ENCODE data around the gene P2RX6.

P2RX6 gene

GRCh38 chr22:21012446-21013407 is 2.2 kb upstream of the P2RX6 start:
- peaks cover 15% of the 10 kb centered on the region for H3K4me1 Mint-ChIP-seq (ENCODE audit: low read depth)
- no peak overlapping the region for H3K27ac Mint-ChIP-seq
- H3K9me3 Mint-ChIP-seq = no peaks in the 10 kb centered on the region
- H3K4me3 Mint-ChIP-seq = no peak overlapping the region
- peaks cover 19% of the 10 kb centered on the region for H3K27me3 Mint-ChIP-seq (ENCODE audit: low read depth)
- no peaks in the 10 kb centered on the region for H3K36me3 Mint-ChIP-seq (ENCODE audit: low read depth)

GRCh38 chr22:21013657-21014201 is 1.2 kb upstream of the P2RX6 start:
- Mint-ChIP-seq H3K27ac (peak overlapping the region; percentile 52), H3K9me3 (no peaks in the 10 kb centered on the region), H3K4me3 (peak overlapping the region; percentile 69), H3K4me1 (ENCODE audit: low read depth) (peaks cover 15% of the 10 kb centered on the region), H3K27me3 (ENCODE audit: low read depth) (peaks cover 21% of the 10 kb centered on the region), H3K36me3 (ENCODE audit: low read depth) (no peaks in the 10 kb centered on the region)

DNA sequence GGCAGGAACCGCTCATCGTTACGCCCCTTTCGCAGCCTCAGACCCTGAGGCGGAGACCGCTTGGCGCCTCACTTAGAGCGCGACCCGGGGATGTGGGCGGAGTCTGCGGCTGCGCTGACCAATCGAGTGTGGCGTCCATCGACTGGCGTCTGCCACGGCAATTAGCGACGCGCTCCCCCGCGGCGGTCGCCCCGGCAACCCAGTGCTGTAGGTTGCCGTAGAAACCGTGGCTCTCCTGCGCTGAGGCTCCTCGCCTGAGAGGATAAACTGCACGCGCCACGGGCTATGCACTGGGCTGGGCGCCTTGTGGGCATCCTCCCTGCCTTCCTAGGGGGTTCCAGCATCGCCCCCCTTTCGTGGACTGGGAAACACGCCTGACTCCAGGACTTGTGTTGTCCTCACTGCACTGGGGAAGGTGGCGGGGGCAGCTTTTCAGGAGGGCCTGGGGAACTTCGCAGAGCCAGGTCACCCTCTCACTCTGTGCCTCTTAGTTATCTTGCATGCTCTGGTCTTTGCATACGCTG is 701 bp upstream of the P2RX6 start:
- peaks cover 21% of the 10 kb centered on the region for H3K27me3 Mint-ChIP-seq (ENCODE audit: low read depth)
- peak overlapping the region; percentile 69 for H3K4me3 Mint-ChIP-seq
- peaks cover 15% of the 10 kb centered on the region for H3K4me1 Mint-ChIP-seq (ENCODE audit: low read depth)
- no peaks in the 10 kb centered on the region for H3K9me3 Mint-ChIP-seq
- H3K36me3 Mint-ChIP-seq (ENCODE audit: low read depth) = no peaks in the 10 kb centered on the region
- peak overlapping the region; percentile 52 for H3K27ac Mint-ChIP-seq

DNA sequence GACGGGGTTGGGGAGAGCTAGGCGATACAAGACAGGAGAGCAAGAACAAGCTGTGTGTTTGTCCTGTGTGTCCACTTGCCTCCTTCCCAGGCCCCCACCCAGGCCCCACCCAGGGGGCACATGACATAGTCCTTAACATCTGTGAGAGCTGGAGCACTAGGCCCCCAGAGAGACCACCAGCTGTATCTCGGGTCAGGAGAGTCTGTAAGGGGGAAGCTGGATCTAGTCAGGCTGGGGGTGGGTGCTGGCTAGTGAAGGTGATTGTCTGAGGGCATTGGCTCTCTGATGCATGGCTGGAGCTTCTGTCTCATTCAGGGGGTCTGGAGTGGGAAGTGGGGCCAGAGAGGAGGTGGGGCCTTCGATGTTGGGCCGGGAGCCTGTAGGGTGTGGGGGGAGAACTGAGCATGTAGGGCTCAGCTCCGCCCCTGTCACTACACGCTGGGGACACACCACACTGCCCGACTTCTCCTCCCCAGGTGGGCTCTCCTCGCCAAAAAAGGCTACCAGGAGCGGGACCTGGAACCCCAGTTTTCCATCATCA is 571 bp downstream of the P2RX6 start:
- Mint-ChIP-seq H3K36me3 (ENCODE audit: low read depth) (no peaks in the 10 kb centered on the region), H3K4me1 (ENCODE audit: low read depth) (peaks cover 15% of the 10 kb centered on the region), H3K27me3 (ENCODE audit: low read depth) (peaks cover 21% of the 10 kb centered on the region), H3K4me3 (no peak overlapping the region), H3K9me3 (no peaks in the 10 kb centered on the region), H3K27ac (no peak overlapping the region)

- no peaks in the 10 kb centered on the region for H3K9me3 Mint-ChIP-seq
- H3K27ac Mint-ChIP-seq = no peak overlapping the region
- H3K4me1 Mint-ChIP-seq (ENCODE audit: low read depth) = peaks cover 15% of the 10 kb centered on the region
- H3K36me3 Mint-ChIP-seq (ENCODE audit: low read depth) = no peaks in the 10 kb centered on the region
- H3K4me3 Mint-ChIP-seq = no peak overlapping the region
- H3K27me3 Mint-ChIP-seq (ENCODE audit: low read depth) = peaks cover 21% of the 10 kb centered on the region
Observed at GRCh38 chr22:21016644-21017420, 1.9 kb downstream of the P2RX6 start.

DNA sequence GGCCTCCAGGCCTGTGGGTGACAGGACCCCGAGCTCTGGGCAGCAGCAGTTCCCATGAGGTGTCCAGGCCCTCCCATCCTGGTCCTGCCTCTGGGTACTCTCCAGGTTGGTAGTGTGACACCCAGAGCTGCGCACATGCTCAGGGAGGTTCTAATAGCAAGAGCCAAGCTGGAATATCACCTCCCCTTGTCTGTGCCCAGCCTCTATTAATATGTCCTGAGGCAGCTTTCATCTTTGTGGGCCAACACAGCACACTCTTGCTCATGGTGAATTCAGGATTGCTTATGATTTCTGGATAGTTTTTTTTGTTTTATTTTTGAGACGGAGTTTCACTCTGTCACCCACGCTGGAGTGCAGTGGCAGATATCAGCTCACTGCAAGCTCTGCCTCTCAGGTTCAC is 3.3 kb downstream of the P2RX6 start:
- Mint-ChIP-seq H3K36me3 (ENCODE audit: low read depth) (no peaks in the 10 kb centered on the region), H3K9me3 (no peaks in the 10 kb centered on the region), H3K27ac (no peak overlapping the region), H3K27me3 (ENCODE audit: low read depth) (peaks cover 21% of the 10 kb centered on the region), H3K4me3 (no peak overlapping the region), H3K4me1 (ENCODE audit: low read depth) (peaks cover 14% of the 10 kb centered on the region)

DNA sequence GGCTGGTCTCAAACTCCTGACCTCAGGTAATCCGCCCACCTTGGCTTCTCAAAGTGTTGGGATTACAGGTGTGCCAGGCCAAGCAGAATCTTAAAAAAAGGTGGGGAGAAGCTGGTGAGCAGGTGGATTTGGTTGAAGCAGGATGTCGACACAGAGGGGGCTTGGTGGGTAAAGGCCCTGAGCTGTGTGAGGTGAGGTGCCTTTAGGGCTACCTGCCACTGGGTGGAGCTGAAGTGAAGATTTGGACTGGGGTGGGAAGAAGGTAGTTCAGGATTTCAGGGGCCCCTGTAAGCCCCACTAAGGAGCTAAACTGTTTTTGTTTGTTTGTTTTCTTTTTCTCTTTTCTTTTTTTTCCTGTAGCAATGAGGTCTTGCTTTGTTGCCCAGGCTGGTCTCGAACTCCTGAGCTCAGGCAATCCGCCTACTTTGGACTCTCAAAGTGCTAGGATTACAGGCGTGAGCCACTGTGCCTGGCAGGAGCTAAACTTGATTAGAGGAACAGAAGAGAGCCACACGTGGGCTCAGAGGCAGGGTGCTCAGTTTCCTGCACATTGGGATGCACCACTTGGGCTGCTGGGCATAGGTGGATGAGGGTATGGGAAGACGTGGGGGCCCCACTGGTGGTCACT is 6.0 kb downstream of the P2RX6 start:
- Mint-ChIP-seq H3K27ac (no peak overlapping the region), H3K9me3 (no peaks in the 10 kb centered on the region), H3K4me3 (no peak overlapping the region), H3K27me3 (ENCODE audit: low read depth) (peaks cover 10% of the 10 kb centered on the region), H3K36me3 (ENCODE audit: low read depth) (no peaks in the 10 kb centered on the region), H3K4me1 (ENCODE audit: low read depth) (peaks cover 8% of the 10 kb centered on the region)

DNA sequence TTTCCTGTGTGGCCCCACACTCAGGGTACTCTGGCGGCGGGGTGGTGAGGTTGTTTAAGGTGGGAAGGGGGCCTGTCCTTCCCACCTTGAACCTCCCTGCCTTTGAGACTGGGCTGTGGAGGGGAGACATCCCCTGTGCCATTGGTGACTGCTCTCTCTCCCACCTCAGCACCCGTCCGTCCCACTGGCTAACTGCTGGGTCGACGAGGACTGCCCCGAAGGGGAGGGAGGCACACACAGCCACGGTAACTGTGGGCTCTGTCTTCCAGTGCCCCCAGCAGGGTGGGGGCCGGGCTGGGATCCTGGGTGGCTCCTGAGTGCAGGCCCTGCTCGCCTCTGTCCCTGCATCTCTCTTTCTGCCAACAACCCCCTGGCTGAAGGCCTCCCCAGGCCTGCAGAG is 7.5 kb downstream of the P2RX6 start:
- H3K4me1 Mint-ChIP-seq (ENCODE audit: low read depth) = peaks cover 8% of the 10 kb centered on the region
- no peak overlapping the region for H3K27ac Mint-ChIP-seq

GRCh38 chr22:21022955-21023614 is 8.1 kb downstream of the P2RX6 start:
- Mint-ChIP-seq H3K27me3 (ENCODE audit: low read depth) (no peaks in the 10 kb centered on the region), H3K4me3 (no peak overlapping the region), H3K27ac (no peak overlapping the region), H3K36me3 (ENCODE audit: low read depth) (no peaks in the 10 kb centered on the region), H3K4me1 (ENCODE audit: low read depth) (peaks cover 8% of the 10 kb centered on the region), H3K9me3 (no peaks in the 10 kb centered on the region)

More for the DNA sequence above, 7.5 kb downstream of the P2RX6 start:
- no peaks in the 10 kb centered on the region for H3K36me3 Mint-ChIP-seq (ENCODE audit: low read depth)
- no peaks in the 10 kb centered on the region for H3K9me3 Mint-ChIP-seq
- no peak overlapping the region for H3K4me3 Mint-ChIP-seq
- H3K27me3 Mint-ChIP-seq (ENCODE audit: low read depth) = peaks cover 3% of the 10 kb centered on the region

GRCh38 chr22:21025266-21025665 is 10.3 kb downstream of the P2RX6 start:
- Mint-ChIP-seq H3K4me3 (peak overlapping the region; percentile 31), H3K27me3 (ENCODE audit: low read depth) (peaks cover 4% of the 10 kb centered on the region), H3K9me3 (no peaks in the 10 kb centered on the region), H3K36me3 (ENCODE audit: low read depth) (no peaks in the 10 kb centered on the region), H3K27ac (peak overlapping the region; percentile 55), H3K4me1 (ENCODE audit: low read depth) (peaks cover 8% of the 10 kb centered on the region)

GRCh38 chr22:21025763-21026755 is 11.1 kb downstream of the P2RX6 start:
- Mint-ChIP-seq H3K4me3 (no peak overlapping the region), H3K4me1 (ENCODE audit: low read depth) (peaks cover 8% of the 10 kb centered on the region), H3K27me3 (ENCODE audit: low read depth) (peaks cover 11% of the 10 kb centered on the region), H3K27ac (no peak overlapping the region), H3K36me3 (ENCODE audit: low read depth) (no peaks in the 10 kb centered on the region), H3K9me3 (no peaks in the 10 kb centered on the region)

DNA sequence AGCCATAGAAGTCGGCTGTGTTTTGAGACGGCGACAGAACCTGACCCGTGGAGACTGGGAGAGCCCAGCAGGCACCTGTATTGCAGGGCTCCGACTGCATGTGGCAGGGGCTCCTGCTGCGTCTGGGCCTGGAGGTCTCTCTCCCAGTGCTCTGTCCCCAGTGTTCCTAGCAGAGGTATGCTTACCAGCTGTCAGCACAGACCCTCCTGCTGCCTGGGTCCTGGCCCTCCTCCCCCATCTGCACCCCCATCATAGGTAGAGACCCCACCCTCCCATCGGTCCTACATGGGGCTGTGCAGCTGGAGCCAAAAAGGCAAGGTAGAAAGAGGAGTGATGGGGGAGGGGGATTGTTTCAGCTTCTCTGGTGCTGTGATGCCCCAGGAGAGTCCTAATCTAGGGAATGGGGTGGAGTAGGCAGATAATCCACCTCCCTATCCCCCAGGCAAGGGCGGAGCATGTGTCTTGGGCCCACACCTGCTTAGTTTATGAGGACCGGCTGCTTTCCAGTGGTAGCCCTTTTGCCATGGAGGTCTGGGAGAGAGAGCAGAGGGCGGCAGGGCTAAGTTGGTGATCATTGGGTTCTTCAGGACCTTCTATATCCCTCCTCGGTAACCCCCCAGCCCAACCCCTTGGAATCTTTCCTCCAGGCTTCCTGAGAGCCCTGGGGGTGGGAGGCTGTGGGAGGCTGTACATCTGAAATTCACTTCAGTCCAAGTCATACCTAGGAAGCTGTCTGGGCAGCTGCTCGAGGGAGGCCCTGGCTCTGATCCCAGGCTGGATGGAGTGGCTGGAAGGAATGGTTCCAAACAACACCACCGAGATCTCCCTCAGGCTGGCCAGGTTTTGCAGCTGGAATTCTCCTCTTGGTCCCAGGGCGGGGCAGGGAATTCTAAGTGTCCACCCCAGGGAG is 12.1 kb downstream of the P2RX6 start:
- H3K9me3 Mint-ChIP-seq = no peaks in the 10 kb centered on the region
- no peak overlapping the region for H3K27ac Mint-ChIP-seq
- H3K36me3 Mint-ChIP-seq (ENCODE audit: low read depth) = no peaks in the 10 kb centered on the region
- no peak overlapping the region for H3K4me3 Mint-ChIP-seq
- H3K27me3 Mint-ChIP-seq (ENCODE audit: low read depth) = peaks cover 14% of the 10 kb centered on the region
- H3K4me1 Mint-ChIP-seq (ENCODE audit: low read depth) = peaks cover 8% of the 10 kb centered on the region

Data from T-helper 1 cell treated with Interleukin-12 subunit alpha and Interleukin-12 subunit beta and Interleukin-4 antibody, amounts not matched to agents 30 μg/mL and 1 μg/mL, for 36 hours (primary cell).